Activated naive CD4-positive, alpha-beta T cell treated with Interleukin-2 at 50 U/mL for 16 hours (primary cell): ENCODE data around the gene CPEB3.
"Not testable (repeated sequence)": the region's sequence is repeated elsewhere in the genome, so short reads cannot be mapped to it uniquely, and the experiment has no call there.

Source experiments
- DNase-seq: peaks from one replicate; pipeline ENCODE4 v3.0.0-alpha.2; 2020

CPEB3 gene

DNA sequence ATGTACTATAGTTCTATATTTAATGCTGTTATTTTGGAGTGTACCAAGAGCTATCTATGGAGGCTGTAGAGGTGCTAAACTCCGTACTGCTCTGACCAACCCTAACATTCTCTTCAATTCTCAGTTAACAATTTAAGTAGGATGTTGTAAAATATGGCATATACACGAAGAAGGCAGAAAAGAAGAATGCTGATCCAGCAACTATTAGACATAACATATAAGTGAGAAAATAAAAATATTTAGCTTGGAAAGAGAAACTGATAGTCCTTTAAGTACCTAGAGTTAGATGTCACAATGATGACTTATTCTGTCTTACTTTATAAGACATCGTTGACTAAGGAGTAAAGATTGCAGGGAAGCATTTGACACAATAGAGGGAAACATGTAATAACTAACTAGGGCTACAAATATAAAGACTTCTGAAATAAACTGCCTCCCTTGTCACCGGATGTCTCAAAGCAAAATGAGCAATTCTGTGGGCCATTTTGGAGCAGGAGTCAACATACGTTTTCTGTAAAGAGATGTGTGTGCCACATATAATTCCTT is 159.5 kb downstream of the CPEB3 start:
- no peak for DNase-seq

GRCh38 chr10:92130622-92131274 is 160.1 kb downstream of the CPEB3 start:
- no peak for DNase-seq

DNA sequence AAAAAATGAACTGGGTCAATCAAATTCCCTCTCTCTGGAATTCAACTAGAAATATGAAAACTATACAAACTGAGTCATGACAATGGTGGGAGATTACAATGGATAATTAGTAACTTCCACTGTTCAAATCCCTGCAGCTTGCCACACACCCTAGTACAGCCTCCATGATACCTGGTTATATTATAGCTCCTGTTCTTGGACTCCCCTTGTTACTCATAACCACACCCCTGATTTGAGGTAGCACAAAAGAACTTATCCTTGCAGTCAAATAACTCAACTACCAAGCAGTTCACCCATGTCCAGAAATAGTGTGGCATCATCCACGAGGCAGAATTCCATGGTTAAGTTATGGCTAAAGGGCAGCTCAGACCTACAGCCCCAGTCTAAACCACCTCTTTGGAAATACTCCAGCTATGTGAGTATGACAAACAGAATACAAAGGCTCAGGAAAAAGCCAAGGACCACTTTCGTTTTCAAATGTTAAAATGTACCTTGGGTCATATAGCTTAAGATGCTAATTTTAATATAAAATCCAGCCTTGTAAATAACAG is 164.7 kb downstream of the CPEB3 start:
- DNase-seq: no peak

GRCh38 chr10:92125144-92125543 is 165.7 kb downstream of the CPEB3 start:
- DNase-seq: no peak

DNA sequence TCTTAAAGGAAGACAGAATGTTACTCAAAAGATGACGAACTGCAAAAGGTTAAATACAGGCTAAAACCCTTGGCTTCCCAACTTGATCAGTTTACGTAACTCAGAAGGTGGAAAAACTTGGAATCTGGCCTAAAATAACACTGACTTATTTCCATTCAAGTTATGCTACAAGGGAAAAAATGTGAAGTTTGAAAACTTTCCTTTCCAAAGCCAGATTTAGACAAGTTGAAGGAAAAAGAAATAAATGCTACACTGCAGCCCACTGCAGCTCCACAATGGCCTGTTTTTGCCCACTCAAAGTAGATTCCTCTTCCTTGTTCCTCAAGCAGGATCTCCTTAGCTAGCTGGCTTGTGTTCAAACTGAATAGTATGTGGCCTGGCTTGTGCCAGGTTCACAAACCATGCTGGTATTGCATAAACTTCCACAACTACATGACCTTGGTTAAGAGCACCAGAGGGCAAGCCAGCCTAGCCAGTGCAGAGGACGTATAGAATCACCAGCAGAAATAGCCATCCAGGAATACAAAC is 166.2 kb downstream of the CPEB3 start:
- no peak for DNase-seq

- DNase-seq: no peak
Observed at GRCh38 chr10:92124020-92124419, 166.9 kb downstream of the CPEB3 start.

DNA sequence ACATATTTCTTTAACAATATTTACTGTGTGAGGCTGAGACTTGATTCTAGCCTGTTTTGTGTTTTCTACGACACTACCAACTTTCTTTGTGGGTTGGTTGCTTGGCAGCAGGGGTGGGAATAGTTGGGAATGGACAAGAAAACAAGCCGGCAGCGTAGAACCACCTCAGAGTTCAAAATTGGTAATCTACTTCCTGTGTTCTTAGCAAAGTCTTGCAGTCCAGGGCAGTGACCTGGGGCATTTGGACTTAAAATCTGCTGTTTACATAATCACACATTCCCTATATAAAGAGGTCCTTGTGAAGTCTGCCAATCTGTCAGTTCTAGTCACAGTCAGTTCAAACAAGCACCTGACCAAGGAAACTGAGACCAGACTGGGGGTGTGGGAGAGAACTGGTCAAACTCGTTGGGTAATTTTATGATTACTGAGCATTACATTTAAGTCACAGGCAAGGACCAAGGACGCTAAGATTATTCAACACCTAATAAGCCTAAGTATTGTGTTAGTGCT is 167.9 kb downstream of the CPEB3 start:
- DNase-seq: no peak

- no peak for DNase-seq
Observed at GRCh38 chr10:92121686-92122492, 169.0 kb downstream of the CPEB3 start.

DNA sequence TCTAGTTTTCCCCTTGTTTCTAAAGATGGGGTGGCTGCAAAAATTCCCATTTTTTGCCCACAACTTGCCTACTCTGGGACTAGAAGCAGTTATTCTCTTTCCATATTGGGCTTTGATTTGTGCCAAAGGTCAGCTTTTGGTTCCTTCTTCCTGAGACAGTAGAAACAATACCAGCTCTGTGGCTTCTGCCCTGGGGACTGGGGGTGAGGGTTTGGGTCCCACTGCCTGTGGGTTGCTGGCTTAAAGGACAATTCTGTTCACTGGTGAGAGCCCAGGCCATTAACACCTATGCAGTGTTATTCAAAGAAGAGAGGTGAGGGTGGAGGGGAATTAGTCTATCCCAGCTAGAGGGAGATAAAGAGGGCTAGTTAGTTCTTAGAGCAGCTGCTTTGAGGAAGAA is 171.5 kb downstream of the CPEB3 start:
- no peak for DNase-seq

DNA sequence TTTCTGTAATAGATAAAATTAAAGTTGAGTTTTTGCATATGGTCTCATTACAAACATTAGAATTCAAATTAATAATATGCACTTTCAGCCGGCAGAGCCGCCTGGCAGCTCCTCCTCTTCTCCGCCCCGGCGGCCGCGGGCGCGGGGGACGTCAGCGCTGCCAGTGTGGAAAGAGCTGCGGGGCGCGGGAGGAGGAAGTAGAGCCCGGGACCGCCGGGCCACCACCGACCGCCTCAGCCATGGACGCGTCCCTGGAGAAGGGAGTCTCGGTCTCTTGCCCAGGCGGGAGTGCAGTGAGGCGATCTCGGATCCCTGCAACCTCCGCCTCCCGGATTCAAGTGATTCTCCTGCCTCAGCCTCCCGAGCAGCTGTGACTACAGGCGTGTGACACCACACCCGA is 176.0 kb downstream of the CPEB3 start:
- not testable (repeated sequence) for DNase-seq

DNA sequence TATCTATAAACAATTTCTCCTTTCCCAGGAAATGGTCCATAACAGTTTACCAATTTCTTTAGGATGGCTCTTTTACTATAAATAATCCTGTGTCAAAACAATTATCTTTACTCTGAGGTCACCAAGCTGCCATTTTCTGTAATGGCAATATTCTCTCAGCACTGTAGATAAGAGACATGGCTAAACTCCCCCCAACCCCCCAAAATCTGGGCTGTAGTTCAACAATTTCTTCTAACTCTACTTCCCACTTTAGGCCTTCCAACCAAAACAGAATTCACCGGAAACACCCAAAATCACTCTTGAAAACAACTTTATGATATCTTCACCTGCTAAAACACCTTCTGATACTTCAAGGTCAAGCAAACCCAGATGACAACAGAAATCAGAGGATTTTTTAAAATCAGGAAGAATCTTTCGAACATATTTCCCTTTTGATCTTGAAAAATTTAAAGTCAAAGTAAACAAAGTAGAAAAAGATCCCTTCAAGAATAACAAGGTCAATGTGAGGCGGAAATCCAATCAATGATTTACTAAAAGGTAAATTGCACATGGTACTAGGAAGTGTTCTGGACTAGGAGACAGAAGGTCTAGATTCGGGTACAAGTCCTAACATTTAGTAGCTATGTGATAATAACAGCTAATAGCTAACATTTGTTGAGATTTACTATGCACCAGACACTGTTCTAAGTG is 176.8 kb downstream of the CPEB3 start:
- DNase-seq: no peak

DNA sequence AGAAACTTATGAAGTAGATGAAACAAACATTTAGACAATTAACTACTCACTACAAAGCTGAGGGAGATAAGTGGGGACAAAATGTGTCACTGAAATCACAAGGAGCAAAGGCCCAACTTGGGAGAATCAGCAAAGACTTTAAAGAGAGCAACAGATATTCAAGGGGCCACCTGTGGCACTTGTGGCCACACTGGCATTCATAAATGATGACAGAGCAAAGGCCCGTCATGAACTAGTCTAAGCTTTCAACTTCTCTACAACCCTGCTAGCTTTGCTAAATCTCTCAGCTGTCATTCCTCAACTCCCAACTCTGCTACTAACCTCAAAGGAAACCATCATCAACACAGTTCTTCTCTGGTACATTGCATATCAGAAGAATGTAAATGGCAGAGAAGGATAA is 178.4 kb downstream of the CPEB3 start:
- no peak for DNase-seq

GRCh38 chr10:92111336-92111939 is 179.4 kb downstream of the CPEB3 start:
- DNase-seq: no peak

GRCh38 chr10:92110039-92110794 is 180.7 kb downstream of the CPEB3 start:
- DNase-seq: no peak

DNA sequence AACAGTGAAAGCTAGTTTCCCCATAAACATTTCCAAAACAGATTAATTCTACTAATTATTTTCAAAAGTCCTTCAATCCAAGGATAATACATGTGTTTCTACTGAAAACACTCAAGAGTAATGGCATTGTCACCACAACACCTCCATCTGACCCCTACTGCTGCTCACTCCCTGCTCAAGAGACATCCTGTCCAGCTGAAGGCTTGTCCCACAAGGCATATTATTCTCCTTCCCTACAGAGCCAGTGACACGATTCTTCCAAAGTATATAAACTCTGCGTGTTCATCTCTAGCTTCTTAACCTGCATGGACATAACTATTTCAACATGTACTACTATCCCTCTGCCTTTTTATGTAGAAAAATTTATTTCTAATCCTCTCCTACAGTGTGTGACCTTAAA is 182.1 kb downstream of the CPEB3 start:
- no peak for DNase-seq

GRCh38 chr10:92108120-92108519 is 182.8 kb downstream of the CPEB3 start:
- DNase-seq: no peak

DNA sequence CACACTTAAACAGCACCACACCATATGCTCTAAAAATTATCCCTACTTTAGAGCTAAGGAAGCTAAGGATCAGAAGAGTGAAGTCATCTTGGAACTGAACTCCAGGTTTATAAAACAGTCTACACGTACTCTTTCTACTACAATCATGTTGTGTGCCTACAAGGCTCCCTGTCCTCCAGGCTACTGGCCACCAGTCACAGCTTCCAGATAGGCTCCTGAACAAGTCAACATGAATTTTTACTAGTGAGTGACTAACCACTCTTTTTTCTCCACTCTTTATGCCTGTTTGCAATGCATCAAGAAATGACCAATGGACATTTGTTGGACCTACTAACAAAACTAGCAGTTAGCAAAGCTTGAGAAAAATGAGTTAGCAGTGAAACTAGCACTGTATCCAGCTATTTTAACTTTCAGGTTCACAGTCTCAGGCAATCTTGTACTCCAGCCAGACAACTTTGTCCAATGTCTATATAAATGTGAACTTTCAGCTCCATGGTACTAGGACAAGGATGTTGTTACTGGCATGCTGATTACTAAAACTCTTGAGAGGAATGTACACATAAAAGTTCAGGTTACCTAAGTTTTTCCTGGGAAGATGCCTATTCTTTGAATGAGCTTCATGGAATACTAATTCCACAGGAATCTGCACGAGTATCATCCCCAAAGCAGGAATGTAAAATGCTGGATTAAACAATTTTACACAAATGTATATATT is 187.3 kb downstream of the CPEB3 start:
- no peak for DNase-seq

DNA sequence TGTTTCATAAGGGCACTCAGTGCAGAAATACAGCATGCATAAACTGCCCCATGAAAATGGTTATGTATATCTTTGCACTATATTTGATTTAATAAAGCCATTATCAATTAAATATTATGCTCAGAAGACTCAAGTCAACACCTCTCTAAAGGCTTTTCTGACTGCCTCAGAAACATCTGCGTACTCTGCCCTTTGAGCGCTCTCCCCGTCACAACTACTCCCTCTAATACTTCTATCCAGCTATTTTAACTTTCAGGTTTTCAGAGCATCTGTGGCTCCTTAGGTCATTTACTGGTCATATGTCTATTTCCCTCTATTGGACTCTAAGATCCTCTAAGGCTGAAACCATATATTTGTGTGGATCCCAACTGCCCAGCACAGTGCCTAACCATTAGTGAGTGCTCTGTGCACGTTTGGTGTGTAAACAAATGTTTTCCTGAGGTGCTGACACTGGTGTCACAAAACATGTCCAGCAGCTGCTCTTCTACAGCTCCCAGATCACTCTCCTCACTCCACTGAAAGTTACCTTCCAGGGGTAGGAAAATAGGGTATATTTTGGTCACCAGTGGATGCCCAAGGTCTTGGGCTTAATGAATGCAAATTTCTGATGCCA is 188.2 kb downstream of the CPEB3 start:
- DNase-seq: no peak

GRCh38 chr10:92094960-92095359 is 195.9 kb downstream of the CPEB3 start:
- no peak for DNase-seq

DNA sequence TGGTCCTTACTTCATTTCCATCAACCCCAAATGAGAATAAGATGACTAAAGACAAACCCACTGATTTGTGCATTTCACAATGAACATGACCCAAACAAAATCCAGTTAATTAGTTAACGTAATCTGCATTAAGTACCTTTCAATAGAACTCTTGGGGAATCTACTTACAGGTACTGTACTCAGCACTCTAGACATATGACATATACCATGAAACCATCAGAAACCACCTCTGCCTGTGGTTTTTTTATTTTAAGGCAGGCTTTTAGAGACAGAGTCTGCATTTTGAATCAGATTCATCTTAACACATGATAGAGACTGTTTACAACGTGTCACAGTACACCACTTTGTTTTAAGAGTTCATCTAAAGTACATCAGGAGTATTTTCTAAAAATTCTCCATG is 198.9 kb downstream of the CPEB3 start:
- DNase-seq: no peak
